ENCODE measurements around the gene TNFRSF18.

TNFRSF18 gene

DNA sequence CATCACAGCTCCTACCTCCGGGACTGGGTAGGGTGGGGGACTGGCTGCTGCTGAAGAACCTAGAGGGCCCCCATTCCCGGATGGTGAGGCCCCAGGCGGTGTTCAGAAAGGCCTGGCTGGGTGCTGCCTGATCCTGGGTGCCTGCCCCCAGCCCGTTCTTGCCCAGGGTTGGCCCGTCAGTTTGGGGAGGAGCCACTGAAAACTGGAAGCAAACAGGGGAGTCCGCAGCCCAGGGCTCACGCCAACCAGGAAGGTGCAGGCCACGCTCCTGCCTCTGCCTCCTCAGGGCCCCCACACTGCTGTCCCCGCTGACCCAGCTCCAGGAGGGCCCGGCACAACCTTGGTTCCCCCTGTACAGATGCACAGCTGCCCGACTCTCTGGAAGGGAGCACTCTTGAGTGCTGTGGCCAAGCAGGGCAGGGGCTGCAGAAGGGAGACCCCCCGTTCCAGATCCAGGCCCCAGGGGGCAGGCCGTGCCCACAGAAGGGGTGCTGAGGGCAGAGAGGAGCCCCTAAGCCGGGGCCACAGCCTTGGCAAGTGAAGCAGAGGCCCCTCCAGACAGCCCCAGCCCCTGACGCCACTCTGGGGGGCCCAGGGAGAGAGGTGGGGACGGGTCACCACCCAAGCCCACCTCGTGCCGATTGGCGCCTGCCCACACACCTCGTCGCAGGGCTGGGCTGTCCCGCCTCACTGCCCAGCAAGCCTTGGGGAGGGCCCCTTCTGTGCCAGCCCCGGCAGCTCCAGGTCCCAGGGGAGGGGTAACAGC, 34.6 kb upstream of the TNFRSF18 start:
- DNase-seq (ENCODE audit: low read depth in 2 of 2), result no peak

- no peak for DNase-seq (ENCODE audit: low read depth in 2 of 2)
Measured at GRCh38 chr1:1240348-1240732, 33.9 kb upstream of the TNFRSF18 start.

DNA sequence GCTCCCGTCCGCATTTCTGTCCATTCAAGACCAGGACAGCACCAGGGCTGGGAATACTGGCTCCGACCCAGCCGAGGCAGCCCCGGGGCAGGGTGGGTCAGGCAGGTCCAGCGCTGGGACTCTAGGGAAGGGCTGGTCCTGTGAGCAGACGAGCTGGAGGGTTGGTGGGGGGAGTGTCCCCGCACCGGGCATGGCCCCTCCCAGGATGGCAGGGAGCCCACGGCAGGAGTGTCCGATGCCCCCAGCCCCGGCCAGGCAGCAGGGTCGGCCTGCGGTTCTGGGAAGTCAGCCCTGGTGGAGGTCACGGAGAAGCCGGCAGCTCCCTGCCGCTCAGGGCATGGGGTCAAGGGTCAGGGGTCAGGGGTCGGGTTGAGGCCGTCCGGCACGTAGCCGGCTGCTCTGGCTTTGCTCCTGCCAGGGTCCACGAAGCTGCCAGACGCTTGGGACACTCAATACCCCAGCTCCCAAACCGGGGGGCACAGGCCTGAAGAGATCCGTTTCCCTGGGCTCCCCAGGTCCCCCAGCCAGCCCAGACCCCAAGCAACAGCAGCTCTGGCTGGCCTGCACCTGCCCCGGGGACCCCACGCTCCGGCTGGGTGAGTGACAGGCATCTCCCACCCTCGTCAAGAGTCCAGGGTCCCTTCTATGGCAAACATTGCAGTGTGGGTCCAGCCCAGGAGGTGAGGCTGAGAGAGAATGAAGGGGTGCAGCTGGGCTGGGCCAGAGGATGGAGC, 33.4 kb upstream of the TNFRSF18 start:
- DNase-seq (ENCODE audit: low read depth in 2 of 2), result no peak

DNA sequence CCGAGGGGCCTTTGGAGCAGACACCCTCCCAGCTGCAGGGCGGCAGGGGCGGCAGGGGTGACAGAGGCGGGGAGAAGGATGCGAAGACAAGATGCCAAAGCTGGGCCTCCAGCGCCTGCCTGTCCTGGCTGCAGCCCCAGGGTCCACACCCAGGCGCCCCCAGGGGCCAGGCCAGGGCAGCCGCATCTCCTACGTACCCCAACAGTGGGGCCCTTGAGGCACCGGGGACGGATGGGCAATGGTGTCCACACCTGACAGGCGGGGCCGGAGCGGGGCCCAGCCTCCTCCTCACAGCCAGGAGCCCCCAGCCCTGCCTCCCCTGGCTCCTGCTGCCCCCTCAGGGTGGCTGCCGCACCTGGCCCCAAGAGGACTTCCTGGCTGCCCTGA, 32.8 kb upstream of the TNFRSF18 start:
- no peak for DNase-seq (ENCODE audit: low read depth in 2 of 2)

- DNase-seq (ENCODE audit: low read depth in 2 of 2), result no peak
Measured at GRCh38 chr1:1238702-1239178, 32.3 kb upstream of the TNFRSF18 start.

DNA sequence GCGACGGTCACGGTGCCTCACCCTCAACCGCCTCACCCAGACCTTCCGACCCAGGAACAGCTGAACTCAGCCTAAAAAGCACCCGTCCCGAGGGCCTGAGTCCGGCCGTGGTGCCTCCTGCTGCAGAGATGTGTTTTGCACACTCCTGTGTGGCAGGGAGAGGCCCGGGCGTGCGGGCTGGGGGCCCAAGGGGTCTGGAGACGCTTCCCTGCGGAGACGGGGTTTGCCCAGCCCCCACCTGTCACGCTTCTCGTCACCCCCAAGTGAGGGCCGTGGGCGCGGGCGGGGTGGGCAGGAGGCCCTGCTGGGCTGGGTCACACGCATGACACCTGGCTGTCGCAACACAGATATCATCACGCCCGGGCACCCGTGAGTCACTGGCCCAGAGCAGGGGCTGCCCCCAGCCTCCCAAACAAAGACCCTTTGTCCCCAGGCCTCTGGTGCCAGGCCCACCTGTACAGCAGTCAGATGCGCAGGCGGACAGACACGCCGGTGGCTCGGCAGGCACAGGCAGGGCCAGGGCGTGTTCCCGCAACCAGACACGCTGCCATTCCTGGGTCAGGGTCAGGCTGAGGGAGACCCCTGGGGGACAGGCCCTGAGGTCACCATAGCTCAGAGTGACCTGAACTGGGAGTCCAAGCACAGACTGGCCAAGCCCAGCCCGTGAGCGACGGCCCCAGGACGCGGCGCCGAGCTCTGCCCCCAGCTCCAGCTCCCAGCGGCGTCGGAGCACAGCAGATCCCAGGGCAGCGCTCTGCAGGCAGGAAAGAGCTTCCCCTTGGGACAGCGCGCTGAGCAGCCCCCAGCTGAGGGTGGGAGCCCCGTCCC, 31.7 kb upstream of the TNFRSF18 start:
- no peak for DNase-seq (ENCODE audit: low read depth in 2 of 2)

DNA sequence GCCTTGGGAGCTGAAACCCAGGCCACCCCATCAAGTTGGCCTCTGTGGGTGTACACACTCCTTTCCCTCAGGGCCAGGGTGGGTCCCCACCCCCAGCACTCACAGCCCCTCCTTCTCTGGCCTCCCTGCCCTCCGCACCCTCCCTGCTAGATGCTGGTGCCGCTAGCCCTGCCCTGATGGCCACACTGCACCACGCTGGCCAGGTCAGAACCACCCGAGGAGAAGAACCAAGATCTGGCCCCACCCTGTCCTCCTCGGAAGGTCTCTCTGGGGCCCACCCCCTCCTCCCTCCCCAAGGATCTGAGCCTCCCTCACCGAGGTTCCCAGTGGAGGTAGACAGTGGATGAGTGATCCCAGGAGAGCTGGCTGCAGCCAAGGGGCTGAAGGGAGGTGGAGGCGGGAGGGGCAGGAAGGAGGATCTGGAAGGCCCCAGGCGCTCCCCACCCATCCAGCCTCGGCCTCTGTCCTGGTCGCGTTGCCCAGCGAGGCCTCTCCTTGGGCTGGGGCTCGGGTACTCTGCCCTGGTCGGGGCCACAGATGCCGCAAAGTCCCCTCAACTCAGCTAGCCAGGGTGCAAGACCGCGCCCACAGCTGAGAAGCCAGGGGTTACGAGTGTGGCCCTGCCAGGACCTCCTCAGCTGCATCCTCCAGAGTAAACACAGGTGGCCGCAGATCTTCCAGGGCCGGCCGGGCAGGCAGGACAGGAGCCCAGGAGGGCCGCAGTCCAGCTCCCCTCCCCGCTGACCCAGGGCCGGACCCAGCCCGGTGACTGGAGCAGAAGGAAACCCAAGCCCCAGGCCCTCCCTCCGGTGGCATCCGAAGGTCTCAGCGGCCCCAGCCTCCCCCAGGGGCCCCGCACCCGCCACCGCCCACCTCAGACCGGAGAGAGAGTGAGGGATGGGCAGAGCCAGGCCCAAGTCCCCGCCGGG, 30.8 kb upstream of the TNFRSF18 start:
- DNase-seq (ENCODE audit: low read depth in 2 of 2), result no peak

DNA sequence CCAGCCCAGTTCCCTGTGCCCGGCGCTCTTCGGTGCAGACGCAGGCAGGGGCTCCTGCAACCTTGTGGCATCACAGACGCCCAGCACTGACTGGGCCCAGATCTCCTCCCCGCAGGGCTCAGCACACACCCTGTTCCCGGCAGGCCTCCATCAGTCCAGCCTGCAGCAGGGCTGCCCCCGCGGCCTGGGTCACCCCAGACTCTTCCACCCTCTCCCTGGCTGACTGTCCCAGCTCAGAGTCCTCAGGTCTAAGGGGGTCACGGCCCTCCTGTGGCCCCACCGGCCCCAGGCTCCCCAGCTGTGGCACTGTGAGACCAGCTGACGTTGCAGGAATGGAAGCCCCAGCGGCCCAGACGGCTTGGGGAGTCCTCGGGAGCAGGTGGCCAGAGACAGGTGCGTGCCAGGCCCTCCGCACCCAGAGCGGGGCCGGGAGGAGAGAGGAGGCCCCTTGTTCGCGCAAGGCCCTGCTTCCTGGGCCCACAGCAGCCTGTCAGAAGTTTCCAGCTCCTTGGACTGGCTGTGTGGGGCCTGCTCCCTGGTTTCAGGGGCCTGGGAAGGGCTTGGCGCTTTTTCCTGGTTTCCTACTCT, 29.9 kb upstream of the TNFRSF18 start:
- no peak for DNase-seq (ENCODE audit: low read depth in 2 of 2)

DNA sequence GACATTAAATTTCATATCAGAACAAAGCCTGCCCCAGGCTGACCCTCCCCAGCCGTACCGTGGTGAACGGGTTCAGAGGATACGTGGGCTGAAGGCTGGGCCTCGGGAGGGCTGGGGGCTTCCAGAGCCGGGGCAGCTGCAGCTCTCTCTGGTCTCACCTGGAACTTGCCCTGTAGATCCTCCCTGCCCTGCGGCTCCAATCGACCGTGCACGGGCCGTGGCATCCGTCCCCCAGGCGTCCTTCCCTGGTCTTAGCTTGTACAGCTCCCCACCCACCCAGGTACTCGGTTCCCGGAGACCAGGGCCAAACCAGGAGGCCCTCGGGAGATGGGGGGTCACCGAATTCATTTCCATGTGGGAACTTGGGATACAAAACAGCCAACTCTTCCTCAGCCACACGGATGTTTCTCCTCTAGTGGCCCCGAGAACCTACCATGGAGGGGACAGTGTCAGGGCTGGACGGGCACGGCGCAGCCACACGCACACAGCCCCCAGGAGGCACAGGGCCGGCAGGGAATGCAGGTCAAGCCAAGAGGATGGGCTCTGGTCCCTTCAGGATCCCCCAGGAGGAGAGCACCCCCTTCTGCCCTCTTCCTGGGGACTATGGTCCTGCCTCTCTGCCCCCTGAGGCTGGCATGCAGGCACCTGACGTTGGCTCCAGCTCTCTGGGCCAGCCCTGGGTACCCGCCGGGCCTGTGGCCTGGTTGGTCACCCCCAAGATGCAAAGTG, 28.8 kb upstream of the TNFRSF18 start:
- DNase-seq (ENCODE audit: low read depth in 2 of 2), result no peak

GRCh38 chr1:1234180-1234808, 27.9 kb upstream of the TNFRSF18 start:
- DNase-seq (ENCODE audit: low read depth in 2 of 2), result no peak

- DNase-seq (ENCODE audit: low read depth in 2 of 2), result no peak
Measured at GRCh38 chr1:1233567-1233892, 27.1 kb upstream of the TNFRSF18 start.

DNA sequence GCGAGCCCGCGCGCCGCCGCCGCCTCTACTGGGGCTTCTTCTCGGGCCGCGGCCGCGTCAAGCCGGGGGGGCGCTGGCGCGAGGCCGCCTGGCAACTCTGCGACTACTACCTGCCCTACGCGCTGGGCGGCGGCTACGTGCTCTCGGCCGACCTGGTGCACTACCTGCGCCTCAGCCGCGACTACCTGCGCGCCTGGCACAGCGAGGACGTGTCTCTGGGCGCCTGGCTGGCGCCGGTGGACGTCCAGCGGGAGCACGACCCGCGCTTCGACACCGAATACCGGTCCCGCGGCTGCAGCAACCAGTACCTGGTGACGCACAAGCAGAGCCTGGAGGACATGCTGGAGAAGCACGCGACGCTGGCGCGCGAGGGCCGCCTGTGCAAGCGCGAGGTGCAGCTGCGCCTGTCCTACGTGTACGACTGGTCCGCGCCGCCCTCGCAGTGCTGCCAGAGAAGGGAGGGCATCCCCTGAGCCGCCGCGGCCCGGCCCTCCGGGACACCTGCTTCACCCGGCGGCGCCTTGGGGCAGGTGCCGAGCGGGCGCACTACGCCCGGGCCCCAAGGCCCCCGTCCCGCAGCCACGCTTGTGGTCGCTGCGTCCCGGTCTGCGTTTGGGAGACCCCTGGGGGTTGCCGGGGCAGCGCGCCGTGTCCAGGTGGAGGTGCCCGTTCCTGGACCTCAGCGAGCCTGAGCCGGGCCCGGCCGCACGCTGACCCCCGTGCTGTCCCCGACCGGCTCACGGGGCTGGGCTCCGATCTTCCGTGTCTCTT, 26.6 kb upstream of the TNFRSF18 start:
- DNase-seq (ENCODE audit: low read depth in 2 of 2), result no peak

- no peak for DNase-seq (ENCODE audit: low read depth in 2 of 2)
Measured at GRCh38 chr1:1232208-1232795, 25.9 kb upstream of the TNFRSF18 start, which contains the start of gene B3GALT6. Gene B3GALT6, plus strand, starts transcription at chr1:1232237. Its CDS starts 42 bp downstream, at chr1:1232279.

- DNase-seq (ENCODE audit: low read depth in 2 of 2), result peak; percentile 90 to 95
Measured at GRCh38 chr1:1231400-1232207, 25.2 kb upstream of the TNFRSF18 start, which contains the start of gene SDF4. Gene SDF4, minus strand, starts transcription at chr1:1232001. Its CDS starts 3,229 bp downstream, at chr1:1228772.

DNA sequence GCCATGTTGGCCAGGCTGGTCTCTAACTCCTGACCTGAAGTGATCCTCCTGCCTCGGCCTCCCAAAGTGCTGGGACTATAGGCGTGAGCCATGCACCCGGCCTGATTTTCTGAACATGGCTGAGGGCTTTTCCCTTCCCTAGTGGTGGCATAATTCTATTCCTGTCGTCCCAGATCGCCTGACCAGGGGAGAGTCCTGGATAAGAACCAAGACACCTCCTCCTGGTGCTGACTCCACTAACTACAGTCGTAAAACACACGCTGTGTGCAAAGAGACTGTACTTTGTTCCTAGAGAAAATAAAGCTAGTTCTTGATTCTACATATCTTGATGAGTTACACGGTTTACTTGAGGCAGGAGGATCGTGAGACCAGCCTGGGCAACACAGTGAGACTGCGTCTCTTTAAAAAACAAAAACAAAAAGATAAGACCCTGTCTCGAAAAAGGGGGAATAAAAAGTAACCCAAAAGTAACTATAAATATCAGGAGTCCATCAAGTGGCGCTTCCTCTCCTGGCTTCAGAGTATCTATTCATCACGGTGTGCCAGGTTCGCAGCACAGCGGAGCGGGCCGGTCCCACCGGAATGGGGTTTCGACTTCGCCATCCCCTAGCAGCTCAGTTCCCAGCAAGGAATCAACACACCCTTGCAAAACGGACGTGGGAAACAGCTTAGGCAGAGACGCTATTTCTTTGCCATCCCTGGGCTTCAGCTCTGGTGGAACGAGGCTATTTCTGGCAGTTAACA, 24.4 kb upstream of the TNFRSF18 start:
- no peak for DNase-seq (ENCODE audit: low read depth in 2 of 2)

DNA sequence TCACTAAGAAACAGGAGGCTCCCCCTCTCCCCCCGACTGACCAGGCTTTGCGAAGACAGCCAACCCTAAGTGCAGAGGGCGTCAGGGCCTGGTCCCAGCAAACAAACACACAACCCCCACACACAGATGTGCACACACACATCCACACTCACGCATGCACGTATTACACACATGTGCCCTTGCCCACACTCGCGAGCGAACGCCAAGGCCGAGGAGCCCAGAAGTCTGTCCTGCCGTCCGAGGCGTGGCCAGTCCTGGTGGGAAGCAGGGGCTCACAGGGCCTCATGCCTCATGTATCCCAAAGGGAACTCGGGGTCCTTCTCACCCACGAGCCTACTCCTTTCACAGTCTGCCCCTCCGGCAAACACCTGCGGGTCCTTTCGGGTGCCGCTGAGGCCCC, 23.4 kb upstream of the TNFRSF18 start:
- DNase-seq (ENCODE audit: low read depth in 2 of 2), result no peak

All from stimulated activated CD8-positive, alpha-beta memory T cell treated with anti-CD3 and anti-CD28 coated beads, Interleukin-15, amount 100 ng/mL, for 4 hours (primary cell).